HCT116 (cell line): ENCODE data around the gene SLC7A11. TPM values are rescaled to one million over a fixed set of nuclear protein-coding genes. Genes with fewer than 3 reads are reported as not detected.

ENCODE experiments used
- ATAC-seq: fragments of 200-7000 bp; cut with Tn5 transposase; 2 replicates; pipeline ENCODE4 v1.9.1; 2020; ENCODE audit warnings: mild to moderate bottlenecking, moderate library complexity
- BruUV-seq: library from RNA; stranded (reverse); fragments of 400-500 nt; replicated peaks from 2 replicates; lab custom pipeline; 2021; lab: Mats Ljungman, UMichigan
- CTCF ChIA-PET: fragments of 300-600 bp; sonication (Branson Sonifier 250); formaldehyde crosslinking; loops from one replicate; lab custom pipeline; 2021; ENCODE audit warnings: antibody characterized with exemption; lab: Charles Lee
- POLR2A ChIA-PET: fragments of 300-600, 350-600 bp; sonication (Branson Sonifier 250); formaldehyde crosslinking; loops from one replicate; lab custom pipeline; 2021; ENCODE audit warnings: antibody characterized with exemption; lab: Charles Lee
- RAD21 ChIA-PET, 2 experiments: fragments of 300-600 bp; sonication (Branson Sonifier 250); formaldehyde crosslinking; loops; one replicate each; lab custom pipeline; 2023; ENCODE audit warnings: low total read pairs in 2 of 2; ENCODE audit not compliant: uncharacterized antibody in 2 of 2, unreplicated experiment in 2 of 2, low non-redundant PET in 1 of 2; lab: Charles Lee
- DNase-seq: peaks from one replicate; pipeline ENCODE4 v3.0.0-alpha.2; 2010; ENCODE audit warnings: low read depth, low spot score
- H2AFZ ChIP-seq: fragments of 200-600 bp; shearing (Covaris generic), sonication (generic); 2 replicates; pipeline ENCODE4 v1.6.1; 2017; ENCODE audit warnings: low read depth, mixed run types, mixed read lengths, antibody characterized with exemption, low read length; ENCODE audit not compliant: poor library complexity, severe bottlenecking
- H3K27ac ChIP-seq: 2 replicates; pipeline ENCODE4 v1.5.1; 2012; ENCODE audit warnings: low read depth, low read length
- H3K27me3 ChIP-seq: fragments of 200-600 bp; sonication (generic); 2 replicates; pipeline ENCODE4 v1.6.1; 2016; ENCODE audit warnings: mixed run types, low read length, mixed read lengths; ENCODE audit not compliant: insufficient read depth
- H3K36me3 ChIP-seq, 2 experiments: fragments of 200-500 bp in 1 of 2; fragments of 200-600 bp in 1 of 2; sonication (Bioruptor generic) in 1 of 2; sonication (generic) in 1 of 2; 2 replicates each; pipeline versions ENCODE4 v1.5.1 to v1.6.1; 2014 to 2016; ENCODE audit warnings: low read length in 2 of 2, inconsistent platforms in 1 of 2, mixed read lengths in 1 of 2, mixed run types in 1 of 2; ENCODE audit not compliant: insufficient read depth in 2 of 2, control insufficient read depth in 1 of 2
- H3K4me1 ChIP-seq, 2 experiments: fragments of 200-600 bp in 1 of 2; sonication (generic) in 1 of 2; 2 replicates each; pipeline versions ENCODE4 v1.5.1 to v1.6.1; 2012 to 2017; ENCODE audit warnings: low read length in 2 of 2, inconsistent platforms in 1 of 2, mild to moderate bottlenecking in 1 of 2, mixed read lengths in 1 of 2, mixed run types in 1 of 2, moderate library complexity in 1 of 2; ENCODE audit not compliant: insufficient read depth in 2 of 2, control insufficient read depth in 1 of 2
- H3K4me2 ChIP-seq: fragments of 200-600 bp; sonication (generic); 2 replicates; pipeline ENCODE4 v1.6.1; 2017; ENCODE audit warnings: mixed run types, low read length, mixed read lengths
- H3K4me3 ChIP-seq, 2 experiments: fragments of 200-600 bp in 1 of 2; sonication (generic) in 1 of 2; replicated peaks in 1 of 2; 2 replicates each; pipeline ENCODE4 v1.5.1; 2011 to 2016; ENCODE audit warnings: low read length in 2 of 2, control low read depth in 1 of 2, low read depth in 1 of 2, mild to moderate bottlenecking in 1 of 2, mixed read lengths in 1 of 2, mixed run types in 1 of 2
- H3K79me2 ChIP-seq: fragments of 200-600 bp; sonication (generic); 2 replicates; pipeline ENCODE4 v1.6.1; 2017; ENCODE audit warnings: mild to moderate bottlenecking, mixed run types, low read length, moderate library complexity, mixed read lengths; ENCODE audit not compliant: insufficient read depth
- H3K9ac ChIP-seq: fragments of 200-600 bp; sonication (generic); 2 replicates; pipeline ENCODE4 v1.6.1; 2016; ENCODE audit warnings: low read length, mixed read lengths
- H3K9me2 ChIP-seq: fragments of 200-600 bp; sonication (generic), shearing (Covaris generic); 2 replicates; pipeline ENCODE4 v1.6.1; 2017; ENCODE audit warnings: mixed run types, mild to moderate bottlenecking, moderate library complexity; ENCODE audit not compliant: insufficient read depth
- H3K9me3 ChIP-seq, 2 experiments: fragments of 200-500 bp in 1 of 2; fragments of 200-600 bp in 1 of 2; sonication (Bioruptor generic) in 1 of 2; sonication (generic) in 1 of 2; 2 replicates each; pipeline ENCODE4 v1.6.1; 2014 to 2017; ENCODE audit warnings: low read length in 2 of 2, mixed read lengths in 2 of 2, inconsistent platforms in 1 of 2, low read depth in 1 of 2, mild to moderate bottlenecking in 1 of 2, mixed run types in 1 of 2, moderate library complexity in 1 of 2; ENCODE audit not compliant: control insufficient read depth in 1 of 2, insufficient read depth in 1 of 2
- H4K20me1 ChIP-seq: fragments of 200-600 bp; sonication (generic), shearing (Covaris generic); 2 replicates; pipeline ENCODE4 v1.6.1; 2017; ENCODE audit warnings: mixed run types, mild to moderate bottlenecking, moderate library complexity; ENCODE audit not compliant: insufficient read depth
- JUND ChIP-seq: IDR thresholded peaks from 2 replicates; pipeline ENCODE4 v1.6.1; 2012
- POLR2A ChIP-seq: IDR thresholded peaks from 2 replicates; pipeline ENCODE4 v1.7.0; 2011; ENCODE audit warnings: borderline replicate concordance; ENCODE audit not compliant: insufficient read depth, insufficient read length; ENCODE audit errors: extremely low read depth
- SIN3A ChIP-seq: IDR thresholded peaks from 2 replicates; pipeline ENCODE4 v1.6.1; 2012; ENCODE audit warnings: low read depth
- SP1 ChIP-seq: IDR thresholded peaks from 2 replicates; pipeline ENCODE4 v1.6.1; 2012; ENCODE audit warnings: low read depth
- SRF ChIP-seq: IDR thresholded peaks from 2 replicates; pipeline ENCODE4 v1.6.1; 2012; ENCODE audit warnings: low read depth
- YY1 ChIP-seq: IDR thresholded peaks from 2 replicates; pipeline ENCODE4 v1.6.1; 2011; ENCODE audit warnings: low read length, low read depth, moderate library complexity, mild to moderate bottlenecking; ENCODE audit not compliant: insufficient replicate concordance; ENCODE audit errors: extremely low read depth
- ZFX ChIP-seq: fragments of 450-650 bp; IDR thresholded peaks from 2 replicates; pipeline ENCODE4 v1.6.1; 2017
- ZNF274 ChIP-seq: fragments of 200-500 bp; sonication (Bioruptor generic); IDR thresholded peaks from 2 replicates; pipeline ENCODE4 v1.6.1; 2014; ENCODE audit warnings: mild to moderate bottlenecking, low read depth, low read length, inconsistent platforms
- intact Hi-C: fragments of 100-400 bp; cut with micrococcal nuclease; formaldehyde crosslinking; loops from 2 replicates; pipeline ENCODE4 v1.10.0; 2022
- total RNA-seq: library from RNA; stranded (reverse); gene quantifications from one replicate; pipeline ENCODE4 v1.2.1, GENCODE V29; 2021; ENCODE audit not compliant: unreplicated experiment
- TF ChIP-seq, protein P1 (sequence below): IDR thresholded peaks from 2 replicates; pipeline ENCODE4 v1.6.1; 2011; ENCODE audit warnings: mild to moderate bottlenecking, low read length, moderate library complexity; ENCODE audit not compliant: insufficient replicate concordance; ENCODE audit errors: extremely low read depth

The SLC7A11 gene
- total RNA-seq, 1 experiment from 2014 or later, result 45.8 TPM

DNA sequence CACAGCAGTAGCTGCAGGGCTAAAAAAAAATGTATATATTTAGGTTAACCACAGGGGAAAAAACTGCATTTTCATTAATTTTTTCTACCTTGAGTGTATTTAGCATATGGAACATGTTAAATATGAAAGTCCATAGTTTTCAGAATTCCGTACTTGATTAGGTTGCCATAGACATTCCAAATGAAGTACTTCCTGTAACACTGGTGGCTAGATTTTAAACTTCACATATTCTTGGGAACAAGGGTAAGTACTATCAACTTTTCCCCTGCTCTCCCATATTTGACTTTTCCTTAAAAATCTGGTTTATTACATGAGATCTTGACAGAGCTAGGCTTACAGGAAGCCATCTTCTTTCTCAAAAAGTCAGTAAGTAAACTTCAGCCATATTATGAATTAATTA lies 9.8 kb downstream of the SLC7A11 start:
- intact Hi-C loops, result no loop called here
- ATAC-seq (no peak), DNase-seq (no peak)
- H3K27ac ChIP-seq, result no peak overlapping the region
- H3K9me2 ChIP-seq, result no peaks in the 10 kb centered on the region
- ChIA-PET POLR2A (no interaction called here), RAD21 (no interaction called here), CTCF (no interaction called here)
- no peaks in the 10 kb centered on the region for H3K79me2 ChIP-seq
- H3K4me1 ChIP-seq, result peaks cover 2 to 17% of the 10 kb centered on the region in 2 experiments; a peak in 3 of 4 replicates
- H3K4me3 ChIP-seq, result no peak overlapping the region
- H3K9ac ChIP-seq, result no peak overlapping the region
- no peak overlapping the region for H2AFZ ChIP-seq
- no peaks in the 10 kb centered on the region for H4K20me1 ChIP-seq
- H3K27me3 ChIP-seq, result no peaks in the 10 kb centered on the region
- H3K36me3 ChIP-seq, result no peaks in the 10 kb centered on the region
- TF ChIP-seq JUND (no peak), ZFX (no peak), ZNF274 (no peak), SRF (no peak), SIN3A (no peak), POLR2A (no peak), SP1 (no peak)
- TF ChIP-seq, protein P1, sequence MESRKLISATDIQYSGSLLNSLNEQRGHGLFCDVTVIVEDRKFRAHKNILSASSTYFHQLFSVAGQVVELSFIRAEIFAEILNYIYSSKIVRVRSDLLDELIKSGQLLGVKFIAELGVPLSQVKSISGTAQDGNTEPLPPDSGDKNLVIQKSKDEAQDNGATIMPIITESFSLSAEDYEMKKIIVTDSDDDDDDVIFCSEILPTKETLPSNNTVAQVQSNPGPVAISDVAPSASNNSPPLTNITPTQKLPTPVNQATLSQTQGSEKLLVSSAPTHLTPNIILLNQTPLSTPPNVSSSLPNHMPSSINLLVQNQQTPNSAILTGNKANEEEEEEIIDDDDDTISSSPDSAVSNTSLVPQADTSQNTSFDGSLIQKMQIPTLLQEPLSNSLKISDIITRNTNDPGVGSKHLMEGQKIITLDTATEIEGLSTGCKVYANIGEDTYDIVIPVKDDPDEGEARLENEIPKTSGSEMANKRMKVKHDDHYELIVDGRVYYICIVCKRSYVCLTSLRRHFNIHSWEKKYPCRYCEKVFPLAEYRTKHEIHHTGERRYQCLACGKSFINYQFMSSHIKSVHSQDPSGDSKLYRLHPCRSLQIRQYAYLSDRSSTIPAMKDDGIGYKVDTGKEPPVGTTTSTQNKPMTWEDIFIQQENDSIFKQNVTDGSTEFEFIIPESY, result no peak
- no peak overlapping the region for H3K4me2 ChIP-seq
- no TSS peak for BruUV-seq
- H3K9me3 ChIP-seq, result no peaks in the 10 kb centered on the region

DNA sequence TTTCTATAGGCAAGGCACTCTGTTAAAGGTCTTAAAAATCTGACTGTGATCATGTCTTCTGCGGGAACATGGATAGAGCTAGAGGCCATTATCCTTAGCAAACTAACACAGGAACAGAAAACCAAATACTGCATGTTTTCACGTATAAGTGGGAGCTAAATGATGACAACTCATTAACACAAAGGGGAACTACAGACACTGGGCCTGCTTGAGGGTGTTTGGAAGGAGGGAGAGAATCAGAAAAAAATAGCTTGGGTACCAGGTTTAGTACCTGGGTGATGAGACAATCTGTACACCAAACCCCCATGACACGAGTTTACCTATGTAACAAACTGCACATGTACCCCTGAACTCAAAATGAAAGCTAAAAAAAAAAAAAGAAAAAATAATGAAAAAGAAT lies 12.1 kb downstream of the SLC7A11 start:
- TF ChIP-seq YY1 (no peak), ZNF274 (no peak)
- CTCF ChIA-PET, result no interaction called here
- no peaks in the 10 kb centered on the region for H3K27me3 ChIP-seq
- no peaks in the 10 kb centered on the region for H3K9me3 ChIP-seq
- no peak overlapping the region for H3K4me2 ChIP-seq
- no peak overlapping the region for H3K27ac ChIP-seq
- H3K4me3 ChIP-seq, result no peak overlapping the region
- H3K36me3 ChIP-seq, result no peaks in the 10 kb centered on the region
- no peaks in the 10 kb centered on the region for H3K9me2 ChIP-seq
- no peak for ATAC-seq
- no peak overlapping the region for H3K9ac ChIP-seq
- no peak overlapping the region for H2AFZ ChIP-seq
- BruUV-seq, result TSS peak; percentile 9
- intact Hi-C loops, result no loop called here
- no peak for DNase-seq
- RAD21 ChIA-PET, result no interaction called here
- H3K79me2 ChIP-seq, result no peaks in the 10 kb centered on the region
- peaks cover 0 to 8% of the 10 kb centered on the region in 2 experiments; a peak in 2 of 4 replicates for H3K4me1 ChIP-seq
- POLR2A ChIA-PET, result interaction anchor here (2.9 kb wide), 1 partner anchor 12 kb away, joined by 11 read pairs; the partner anchor contains the start of gene SLC7A11
- H4K20me1 ChIP-seq, result no peaks in the 10 kb centered on the region
